ENCODE results near the gene RBKS. TPM values are rescaled to one million over a fixed set of nuclear protein-coding genes. Genes with fewer than 3 reads are reported as not detected.

RBKS gene
- polyA plus RNA-seq, 1 donor (not counting 4 experiments of a cell fraction or from before 2014, with no cell fraction given): 1.9 TPM

DNA sequence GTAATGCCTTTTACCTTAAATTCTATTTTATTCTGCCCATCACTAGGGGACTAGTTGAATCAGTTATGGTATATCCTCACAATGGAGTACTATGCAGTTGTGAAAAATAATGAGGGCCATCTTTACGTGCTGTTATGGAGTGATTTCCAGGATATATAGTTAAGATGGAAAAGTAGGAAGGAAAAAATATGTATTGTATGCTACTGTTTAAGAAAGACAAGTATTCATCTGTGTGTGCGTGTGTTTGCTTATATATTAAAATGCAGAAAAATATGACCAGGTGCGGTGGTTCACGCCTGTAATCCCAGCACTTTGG, 151.2 kb downstream of the RBKS start:
- no peak for TF ChIP-seq EZH2 (IDR thresholded peaks at IDR 0.05; ENCODE audit: low read length)
- TF ChIP-seq, protein P1, sequence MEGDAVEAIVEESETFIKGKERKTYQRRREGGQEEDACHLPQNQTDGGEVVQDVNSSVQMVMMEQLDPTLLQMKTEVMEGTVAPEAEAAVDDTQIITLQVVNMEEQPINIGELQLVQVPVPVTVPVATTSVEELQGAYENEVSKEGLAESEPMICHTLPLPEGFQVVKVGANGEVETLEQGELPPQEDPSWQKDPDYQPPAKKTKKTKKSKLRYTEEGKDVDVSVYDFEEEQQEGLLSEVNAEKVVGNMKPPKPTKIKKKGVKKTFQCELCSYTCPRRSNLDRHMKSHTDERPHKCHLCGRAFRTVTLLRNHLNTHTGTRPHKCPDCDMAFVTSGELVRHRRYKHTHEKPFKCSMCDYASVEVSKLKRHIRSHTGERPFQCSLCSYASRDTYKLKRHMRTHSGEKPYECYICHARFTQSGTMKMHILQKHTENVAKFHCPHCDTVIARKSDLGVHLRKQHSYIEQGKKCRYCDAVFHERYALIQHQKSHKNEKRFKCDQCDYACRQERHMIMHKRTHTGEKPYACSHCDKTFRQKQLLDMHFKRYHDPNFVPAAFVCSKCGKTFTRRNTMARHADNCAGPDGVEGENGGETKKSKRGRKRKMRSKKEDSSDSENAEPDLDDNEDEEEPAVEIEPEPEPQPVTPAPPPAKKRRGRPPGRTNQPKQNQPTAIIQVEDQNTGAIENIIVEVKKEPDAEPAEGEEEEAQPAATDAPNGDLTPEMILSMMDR (optimal IDR thresholded peaks at IDR 0.05 in 1 of 3, IDR thresholded peaks at IDR 0.05 in 1 of 3, conservative IDR thresholded peaks at IDR 0.05 in 1 of 3; ENCODE audit: extremely low read depth in 1 of 3, insufficient read depth in 2 of 3, low read length in 3 of 3): no peak
- H4K20me1 ChIP-seq (ENCODE audit: control insufficient read depth, extremely low read depth, insufficient read depth, low read length): no peaks in the 10 kb centered on the region
- H3K9me1 ChIP-seq (ENCODE audit: control insufficient read depth, extremely low read depth, insufficient read depth, low read length): no peaks in the 10 kb centered on the region
- no peak overlapping the region for H3K4me3 ChIP-seq (ENCODE audit: control insufficient read depth in 2 of 3, extremely low read depth in 1 of 3, insufficient read depth in 2 of 3, low read depth in 1 of 3, low read length in 3 of 3)
- H3K27me3 ChIP-seq (ENCODE audit: control insufficient read depth, extremely low read depth, insufficient read depth, low read length): no peaks in the 10 kb centered on the region
- no peak overlapping the region for H3K4me2 ChIP-seq (ENCODE audit: control insufficient read depth, extremely low read depth, insufficient read depth, low read depth, low read length)
- H3K36me3 ChIP-seq (ENCODE audit: control insufficient read depth in 2 of 2, extremely low read depth in 1 of 2, insufficient read depth in 2 of 2, low read length in 2 of 2): no peaks in the 10 kb centered on the region
- H3K27ac ChIP-seq (ENCODE audit: control insufficient read depth, insufficient read depth, low read length): no peak overlapping the region
- H3K9ac ChIP-seq (ENCODE audit: control insufficient read depth, extremely low read depth, insufficient read depth, low read length): no peak overlapping the region
- DNase-seq (ENCODE audit: low read depth, low spot score) (no peak), FAIRE-seq (no peak)
- H3K4me1 ChIP-seq (ENCODE audit: control insufficient read depth, extremely low read depth, insufficient read depth, low read length): peaks cover 28% of the 10 kb centered on the region
- no peak overlapping the region for H2AFZ ChIP-seq (ENCODE audit: control insufficient read depth, low read length)
- no peaks in the 10 kb centered on the region for H3K9me3 ChIP-seq (ENCODE audit: control insufficient read depth, low read depth, low read length)
- dilution Hi-C loops (cut with MboI; ENCODE audit: extremely low pct_ligation_motif_present, low sequenced_read_pairs): no loop called here
- H3K79me2 ChIP-seq (ENCODE audit: control insufficient read depth, insufficient read depth, low read length): no peaks in the 10 kb centered on the region

- no peak for TF ChIP-seq EZH2 (IDR thresholded peaks at IDR 0.05; ENCODE audit: low read length)
- TF ChIP-seq, protein P1 (optimal IDR thresholded peaks at IDR 0.05 in 1 of 3, IDR thresholded peaks at IDR 0.05 in 1 of 3, conservative IDR thresholded peaks at IDR 0.05 in 1 of 3; ENCODE audit: extremely low read depth in 1 of 3, insufficient read depth in 2 of 3, low read length in 3 of 3): no peak
- H3K4me2 ChIP-seq (ENCODE audit: control insufficient read depth, extremely low read depth, insufficient read depth, low read depth, low read length): no peak overlapping the region
- H3K36me3 ChIP-seq (ENCODE audit: control insufficient read depth in 2 of 2, extremely low read depth in 1 of 2, insufficient read depth in 2 of 2, low read length in 2 of 2): no peaks in the 10 kb centered on the region
- no peak overlapping the region for H3K4me3 ChIP-seq (ENCODE audit: control insufficient read depth in 2 of 3, extremely low read depth in 1 of 3, insufficient read depth in 2 of 3, low read depth in 1 of 3, low read length in 3 of 3)
- dilution Hi-C loops (cut with MboI; ENCODE audit: extremely low pct_ligation_motif_present, low sequenced_read_pairs): no loop called here
- no peaks in the 10 kb centered on the region for H4K20me1 ChIP-seq (ENCODE audit: control insufficient read depth, extremely low read depth, insufficient read depth, low read length)
- peaks cover 28% of the 10 kb centered on the region for H3K4me1 ChIP-seq (ENCODE audit: control insufficient read depth, extremely low read depth, insufficient read depth, low read length)
- H3K9ac ChIP-seq (ENCODE audit: control insufficient read depth, extremely low read depth, insufficient read depth, low read length): no peak overlapping the region
- H3K79me2 ChIP-seq (ENCODE audit: control insufficient read depth, insufficient read depth, low read length): no peaks in the 10 kb centered on the region
- H3K27me3 ChIP-seq (ENCODE audit: control insufficient read depth, extremely low read depth, insufficient read depth, low read length): no peaks in the 10 kb centered on the region
- no peaks in the 10 kb centered on the region for H3K9me1 ChIP-seq (ENCODE audit: control insufficient read depth, extremely low read depth, insufficient read depth, low read length)
- H3K27ac ChIP-seq (ENCODE audit: control insufficient read depth, insufficient read depth, low read length): no peak overlapping the region
- FAIRE-seq: no peak
- no peak for DNase-seq (ENCODE audit: low read depth, low spot score)
- H2AFZ ChIP-seq (ENCODE audit: control insufficient read depth, low read length): no peak overlapping the region
- no peaks in the 10 kb centered on the region for H3K9me3 ChIP-seq (ENCODE audit: control insufficient read depth, low read depth, low read length)
Observed at GRCh38 chr2:27738349-27739057, 151.7 kb downstream of the RBKS start.

Measured in keratinocyte (primary cell).